ENCODE results near the gene ODAD4.

GRCh38 chr17:42009170-42009569, 78.8 kb downstream of the ODAD4 start:
- TF ChIP-seq POLR2AphosphoS5 (IDR thresholded peaks at IDR 0.05; ENCODE audit: insufficient read depth in 1 of 2, low read depth in 1 of 2) (no peak), POLR2A (IDR thresholded peaks at IDR 0.05) (no peak), CTCF (IDR thresholded peaks at IDR 0.05) (no peak)
